ENCODE data around the gene TNFRSF21.

GRCh38 chr6:47264775-47265184 is 44.9 kb downstream of the TNFRSF21 start:
- TF ChIP-seq EZH2 (IDR thresholded peaks at IDR 0.05; ENCODE audit: low read depth): no peak
- TF ChIP-seq, protein P1, sequence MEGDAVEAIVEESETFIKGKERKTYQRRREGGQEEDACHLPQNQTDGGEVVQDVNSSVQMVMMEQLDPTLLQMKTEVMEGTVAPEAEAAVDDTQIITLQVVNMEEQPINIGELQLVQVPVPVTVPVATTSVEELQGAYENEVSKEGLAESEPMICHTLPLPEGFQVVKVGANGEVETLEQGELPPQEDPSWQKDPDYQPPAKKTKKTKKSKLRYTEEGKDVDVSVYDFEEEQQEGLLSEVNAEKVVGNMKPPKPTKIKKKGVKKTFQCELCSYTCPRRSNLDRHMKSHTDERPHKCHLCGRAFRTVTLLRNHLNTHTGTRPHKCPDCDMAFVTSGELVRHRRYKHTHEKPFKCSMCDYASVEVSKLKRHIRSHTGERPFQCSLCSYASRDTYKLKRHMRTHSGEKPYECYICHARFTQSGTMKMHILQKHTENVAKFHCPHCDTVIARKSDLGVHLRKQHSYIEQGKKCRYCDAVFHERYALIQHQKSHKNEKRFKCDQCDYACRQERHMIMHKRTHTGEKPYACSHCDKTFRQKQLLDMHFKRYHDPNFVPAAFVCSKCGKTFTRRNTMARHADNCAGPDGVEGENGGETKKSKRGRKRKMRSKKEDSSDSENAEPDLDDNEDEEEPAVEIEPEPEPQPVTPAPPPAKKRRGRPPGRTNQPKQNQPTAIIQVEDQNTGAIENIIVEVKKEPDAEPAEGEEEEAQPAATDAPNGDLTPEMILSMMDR (conservative IDR thresholded peaks at IDR 0.05): no peak
